EH (cell line): Measurements from ENCODE around the gene PIGL.
A peak's percentile ranks its signal among the peaks of the same experiment; 100 is the strongest.
"Not testable (repeated sequence)": the region's sequence is repeated elsewhere in the genome, so short reads cannot be mapped to it uniquely, and the experiment has no call there.

ENCODE experiments used
- DNase-seq: peaks from one replicate; pipeline ENCODE4 v3.0.0-alpha.2; 2015; ENCODE audit warnings: low read depth

Gene PIGL

DNA sequence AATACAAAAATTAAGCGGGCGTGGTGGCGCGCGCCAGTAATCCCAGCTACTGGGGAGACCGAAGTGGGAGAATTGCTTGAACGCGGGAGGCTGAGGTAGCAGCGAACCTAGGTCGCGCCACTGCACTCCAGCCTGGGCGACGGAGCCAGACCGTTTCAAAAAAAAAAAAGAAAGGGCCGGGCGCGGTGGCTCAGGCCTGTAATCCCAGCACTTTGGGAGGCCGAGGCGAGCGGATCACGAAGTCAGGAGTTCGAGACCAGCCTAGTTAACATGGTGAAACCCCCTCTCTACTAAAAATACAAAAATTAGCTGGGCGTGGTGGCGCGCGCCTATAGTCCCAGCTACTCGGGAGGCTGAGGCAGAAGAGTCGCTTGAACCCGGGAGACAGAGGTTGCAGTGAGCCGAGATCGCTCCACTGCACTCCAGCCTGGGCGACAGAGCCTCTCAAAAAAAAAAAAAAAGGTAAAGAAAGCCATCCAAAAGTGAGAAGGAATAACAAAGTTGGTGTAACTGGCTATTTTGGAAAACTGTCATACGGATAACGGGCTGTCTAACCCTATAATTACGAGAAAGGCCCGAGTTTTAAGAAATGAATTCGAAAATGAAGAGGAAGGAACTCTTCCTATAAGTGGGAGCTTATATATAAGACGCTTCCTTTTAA is 539 bp upstream of the PIGL start:
- not testable (repeated sequence) for DNase-seq

DNA sequence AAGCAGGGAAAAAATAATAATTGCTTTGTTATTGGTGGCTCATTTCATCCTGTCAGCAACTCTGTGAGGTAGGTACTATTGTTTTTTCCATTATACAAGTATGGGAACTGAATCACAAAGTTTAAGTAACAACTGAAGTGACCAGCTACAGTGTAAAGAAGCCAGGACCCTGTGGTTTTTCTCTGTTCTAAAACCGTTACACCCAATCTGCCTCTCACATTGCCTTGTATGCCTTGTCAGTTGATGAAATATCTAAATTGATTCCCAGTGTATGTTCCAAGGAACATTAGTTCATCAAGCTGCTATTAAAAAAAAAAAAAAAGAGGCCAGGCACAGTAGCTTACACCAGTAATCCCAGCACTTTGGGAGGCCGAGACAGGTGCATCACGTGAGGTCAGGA is 5.4 kb downstream of the PIGL start:
- no peak for DNase-seq

- not testable (repeated sequence) for DNase-seq
Observed at GRCh38 chr17:16229912-16230561, 13.0 kb downstream of the PIGL start.

DNA sequence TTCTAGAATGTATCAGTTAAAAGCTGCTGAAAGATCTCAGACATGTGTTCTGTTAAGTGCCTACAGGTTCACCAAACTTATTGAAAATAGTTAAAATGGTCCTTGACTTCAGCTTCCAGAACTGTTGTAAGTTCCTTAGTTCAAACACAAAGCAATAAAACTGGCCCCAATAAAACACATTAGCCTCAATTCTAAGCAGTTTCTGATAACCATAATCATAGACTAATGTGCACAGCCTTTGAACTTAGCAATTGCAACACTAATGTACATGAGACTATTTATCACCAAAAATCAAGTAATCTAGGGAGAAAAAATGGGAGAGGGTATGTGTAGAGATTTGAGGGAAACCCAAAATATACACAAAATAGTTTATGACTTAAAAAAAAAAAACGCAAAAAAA is 15.4 kb downstream of the PIGL start:
- no peak for DNase-seq

- no peak for DNase-seq
Observed at GRCh38 chr17:16239931-16240330, 22.9 kb downstream of the PIGL start.

- no peak for DNase-seq
Observed at GRCh38 chr17:16241906-16242399, 24.9 kb downstream of the PIGL start.

- no peak for DNase-seq
Observed at GRCh38 chr17:16243385-16243784, 26.4 kb downstream of the PIGL start.

- no peak for DNase-seq
Observed at GRCh38 chr17:16243801-16244567, 27.0 kb downstream of the PIGL start.

GRCh38 chr17:16247586-16247984 is 30.6 kb downstream of the PIGL start:
- DNase-seq: no peak

DNA sequence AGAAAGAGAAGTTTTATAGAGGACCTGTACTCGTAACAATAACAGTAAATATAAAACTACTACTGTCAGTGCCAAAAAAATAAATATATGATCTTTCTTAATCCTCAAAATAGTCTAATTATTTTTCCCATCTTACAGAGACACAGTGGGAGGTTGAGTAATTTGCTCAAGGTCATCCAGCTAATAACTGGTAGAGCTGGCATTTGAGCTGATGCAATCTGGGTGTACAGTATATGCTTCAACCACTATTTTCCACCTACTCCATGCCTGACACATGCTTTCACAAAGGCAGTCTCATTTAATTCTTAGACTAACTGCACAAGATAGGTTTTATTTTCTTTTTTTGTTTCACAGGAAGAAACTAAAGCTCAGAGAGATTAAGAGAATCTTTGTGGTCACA is 33.6 kb downstream of the PIGL start:
- peak; percentile 71 for DNase-seq

DNA sequence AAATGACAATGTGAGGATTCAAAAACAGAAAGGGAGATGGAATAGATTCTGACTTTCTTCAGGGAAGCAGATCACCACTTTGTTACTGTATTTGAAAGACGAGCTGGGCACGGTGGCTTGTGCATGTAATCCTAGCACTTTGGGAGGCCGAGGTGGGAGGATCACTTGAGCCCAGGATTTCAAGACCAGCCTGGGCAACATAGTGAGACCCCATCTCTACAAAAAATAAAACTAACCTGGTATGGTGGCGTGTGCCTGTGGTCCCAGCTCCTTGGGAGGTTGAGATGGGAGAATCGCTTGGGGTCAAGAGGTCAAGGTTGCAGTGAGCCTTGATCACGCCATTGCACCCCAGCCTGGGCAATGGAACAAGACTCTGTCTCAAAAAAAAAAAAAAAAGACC is 34.0 kb downstream of the PIGL start:
- no peak for DNase-seq

GRCh38 chr17:16251556-16251955 is 34.5 kb downstream of the PIGL start:
- DNase-seq: no peak

- no peak for DNase-seq
Observed at GRCh38 chr17:16254773-16255400, 37.9 kb downstream of the PIGL start.

- DNase-seq: peak; percentile 38
Observed at GRCh38 chr17:16255481-16255921, 38.5 kb downstream of the PIGL start.

DNA sequence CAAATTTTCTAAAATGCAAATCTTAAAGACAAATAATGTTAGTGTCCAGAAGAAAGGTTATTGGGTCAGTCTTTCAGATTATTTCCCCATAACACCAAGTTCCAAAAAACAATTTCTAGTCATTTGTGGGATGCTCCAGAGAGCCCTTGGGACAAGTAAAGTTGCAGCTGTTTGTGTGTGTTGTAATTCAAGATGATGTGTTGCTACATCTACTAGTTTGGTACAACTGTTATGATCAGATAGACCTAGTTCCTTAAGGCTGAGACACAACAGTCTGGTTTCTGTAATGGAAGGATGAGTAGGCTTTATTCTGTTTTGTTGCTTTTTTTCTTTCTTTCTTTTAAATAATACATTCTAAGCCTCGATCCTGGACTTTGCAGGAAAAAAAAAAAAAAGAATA is 41.9 kb downstream of the PIGL start:
- no peak for DNase-seq

GRCh38 chr17:16259926-16260325 is 42.9 kb downstream of the PIGL start:
- DNase-seq: no peak

DNA sequence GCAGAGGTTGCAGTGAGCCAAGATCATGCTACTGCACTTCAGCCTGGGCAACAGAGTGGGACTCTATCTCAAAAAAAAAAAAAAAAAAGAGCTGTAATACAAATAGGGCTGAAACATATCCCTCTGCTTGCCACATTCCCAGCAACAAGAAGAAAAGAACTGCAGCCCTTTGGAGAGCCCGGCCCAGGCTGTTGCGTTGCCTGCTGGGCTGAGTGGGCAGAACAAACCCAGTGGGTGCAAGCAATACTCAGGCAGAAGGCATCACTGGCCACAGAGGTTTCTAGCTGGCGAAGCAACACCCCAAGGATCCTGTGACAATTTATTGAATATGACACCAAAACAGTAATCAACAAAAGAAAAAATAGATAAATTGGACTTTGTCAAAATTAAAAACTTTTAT is 44.0 kb downstream of the PIGL start:
- no peak for DNase-seq

DNA sequence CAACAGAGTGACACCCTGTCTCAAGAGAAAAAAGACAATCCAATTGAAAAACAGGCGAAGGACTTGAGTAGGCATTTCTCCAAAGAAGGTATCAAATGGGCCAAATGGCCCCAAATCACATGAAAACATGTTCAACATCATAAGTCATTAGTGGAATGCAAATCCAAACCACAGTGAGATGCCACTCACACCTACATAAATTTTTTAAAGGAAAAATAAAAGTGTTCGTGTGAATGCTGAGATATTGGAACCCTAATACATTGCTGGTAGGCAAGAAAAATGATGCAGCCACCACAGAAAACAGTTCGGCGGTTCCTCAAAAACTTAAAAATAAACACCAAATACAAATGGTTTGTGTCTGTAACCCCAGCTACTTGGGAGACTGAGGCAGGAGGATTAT is 45.2 kb downstream of the PIGL start:
- DNase-seq: no peak

DNA sequence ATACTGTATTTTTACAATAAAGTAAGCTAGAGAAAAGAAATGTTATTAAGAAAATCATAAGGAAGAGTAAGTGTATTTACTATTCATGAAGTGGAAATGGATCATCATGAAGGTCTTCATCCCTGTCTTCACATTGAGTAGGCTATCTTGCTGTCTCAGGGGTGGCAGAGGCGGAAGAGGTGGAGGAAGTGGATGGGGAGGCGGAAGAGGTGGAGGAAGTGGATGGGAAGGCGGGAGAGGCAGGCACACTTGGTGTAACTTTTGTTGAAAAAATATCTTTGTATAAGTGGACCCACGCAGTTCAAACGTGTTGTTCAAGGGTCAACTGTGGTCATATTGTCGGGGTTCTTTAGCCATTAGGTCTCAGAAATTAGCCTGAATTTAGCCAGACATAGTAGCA is 50.2 kb downstream of the PIGL start:
- DNase-seq: no peak

- DNase-seq: peak; percentile 78
Observed at GRCh38 chr17:16269658-16270057, 52.6 kb downstream of the PIGL start.

- no peak for DNase-seq
Observed at GRCh38 chr17:16272111-16272840, 55.3 kb downstream of the PIGL start.

- peak; percentile 34 for DNase-seq
Observed at GRCh38 chr17:16273499-16273898, 56.5 kb downstream of the PIGL start.
